HepG2 (cell line): ENCODE data around the gene CARD8. TPM values are rescaled to one million over a fixed set of nuclear protein-coding genes. Genes with fewer than 3 reads are reported as not detected.

Experiments
- ATAC-seq: fragments of 200-7000 bp; cut with Tn5 transposase; 3 replicates; pipeline ENCODE4 v1.9.1; 2020; ENCODE audit warnings: mild to moderate bottlenecking, moderate library complexity
- Bru-seq: library from RNA; stranded (reverse); fragments of 400-500 nt; gene quantifications from one replicate; lab custom pipeline; 2021; lab: Mats Ljungman, UMichigan
- BruChase-seq, 2 experiments: library from RNA; stranded (reverse); fragments of 400-500 nt; gene quantifications; one replicate each; lab custom pipeline; 2021; lab: Mats Ljungman, UMichigan
- BruUV-seq: library from RNA; stranded (reverse); fragments of 400-500 nt; replicated peaks from 2 replicates; lab custom pipeline; 2021; lab: Mats Ljungman, UMichigan
- CTCF ChIA-PET: fragments of 300-600 bp; formaldehyde crosslinking; extraction: SDS; loops from one replicate; lab custom pipeline; 2021; ENCODE audit warnings: low total read pairs, inconsistent platforms, low intra/inter-chr PET ratio; lab: Yijun Ruan, JAX
- POLR2A ChIA-PET: fragments of 350-600 bp; sonication (Branson Sonifier 250); formaldehyde crosslinking; loops from one replicate; lab custom pipeline; 2020; ENCODE audit warnings: antibody characterized with exemption, inconsistent platforms; lab: Yijun Ruan, JAX
- DNase-seq: peaks from one replicate; pipeline ENCODE4 v3.0.0-alpha.2; 2015; ENCODE audit warnings: low spot score
- FAIRE-seq: peaks from 3 replicates; lab custom pipeline; 2011; peaks lifted over from hg19 to GRCh38; lab: Jason Lieb, UNC
- H2AFZ ChIP-seq: one replicate; pipeline ENCODE4 v1.6.1; 2011; ENCODE audit warnings: low read length, inconsistent platforms
- H3K27ac ChIP-seq: fragments of 300-600 bp; 3 replicates; pipeline ENCODE4 v1.8.0; 2011; ENCODE audit warnings: mixed run types, mild to moderate bottlenecking, mixed read lengths, low read length, inconsistent platforms; ENCODE audit not compliant: insufficient read depth; ENCODE audit errors: extremely low read length
- H3K27me3 ChIP-seq, 2 experiments: fragments of 200-600 bp in 1 of 2; 2 replicates in 1 of 2; 3 replicates in 1 of 2; pipeline versions ENCODE4 v1.6.0 to v1.8.0; 2011; ENCODE audit warnings: low read length in 2 of 2, mild to moderate bottlenecking in 2 of 2, moderate library complexity in 2 of 2, inconsistent platforms in 1 of 2; ENCODE audit not compliant: insufficient read depth in 2 of 2, control insufficient read depth in 1 of 2
- H3K36me3 ChIP-seq, 2 experiments: fragments of 200-600 bp in 1 of 2; replicated peaks in 1 of 2; 2 replicates in 1 of 2; 3 replicates in 1 of 2; pipeline versions ENCODE4 v1.5.1 to v1.8.0; 2011; ENCODE audit warnings: low read length in 2 of 2, inconsistent platforms in 1 of 2; ENCODE audit not compliant: insufficient read depth in 2 of 2, control insufficient read depth in 1 of 2
- H3K4me1 ChIP-seq: 2 replicates; pipeline ENCODE4 v1.5.1; 2012; ENCODE audit warnings: low read length, inconsistent platforms; ENCODE audit not compliant: insufficient read depth
- H3K4me2 ChIP-seq: 2 replicates; pipeline ENCODE4 v1.6.0; 2011; ENCODE audit warnings: low read depth, low read length, inconsistent platforms
- H3K4me3 ChIP-seq, 3 experiments: fragments of 200-600 bp in 1 of 3; sonication (generic), shearing (Covaris generic) in 1 of 3; replicated peaks in 1 of 3; 2 replicates each; pipeline ENCODE4 v1.5.1; 2011 to 2016; ENCODE audit warnings: low read length in 3 of 3, inconsistent platforms in 2 of 3, low read depth in 2 of 3, mild to moderate bottlenecking in 2 of 3, control low read depth in 1 of 3, mixed read lengths in 1 of 3; ENCODE audit not compliant: insufficient read depth in 1 of 3
- H3K79me2 ChIP-seq: one replicate; pipeline ENCODE4 v1.6.1; 2011; ENCODE audit warnings: low read length, inconsistent platforms; ENCODE audit not compliant: insufficient read depth
- H3K9ac ChIP-seq: 2 replicates; pipeline ENCODE4 v1.6.0; 2011; ENCODE audit warnings: mild to moderate bottlenecking, low read depth, low read length, inconsistent platforms; ENCODE audit not compliant: insufficient read depth
- H3K9me3 ChIP-seq: 2 replicates; pipeline ENCODE4 v1.5.1; 2012; ENCODE audit warnings: mild to moderate bottlenecking, low read length
- H4K20me1 ChIP-seq: 2 replicates; pipeline ENCODE4 v1.6.0; 2011; ENCODE audit warnings: inconsistent platforms, mild to moderate bottlenecking, low read length, moderate library complexity; ENCODE audit not compliant: insufficient read depth
- FIP1L1 ChIP-seq: fragments of 200-400 bp; formaldehyde crosslinking; IDR thresholded peaks from 2 replicates; pipeline ENCODE4 v1.6.1; 2018; ENCODE audit warnings: low read depth, mild to moderate bottlenecking, low read length, moderate library complexity, borderline replicate concordance; ENCODE audit not compliant: insufficient read depth
- GFI1 ChIP-seq: sonication (generic); formaldehyde crosslinking; IDR thresholded peaks from 2 replicates; pipeline ENCODE4 v1.5.0; 2020; ENCODE audit warnings: missing genetic modification reagents, mild to moderate bottlenecking, borderline replicate concordance
- IKZF1 ChIP-seq: fragments of 450-650 bp; IDR thresholded peaks from 2 replicates; pipeline ENCODE4 v1.7.1; 2016
- IRX3 ChIP-seq: sonication (generic); formaldehyde crosslinking; IDR thresholded peaks from 2 replicates; pipeline ENCODE4 v1.8.1; 2023; ENCODE audit warnings: mild to moderate bottlenecking, low read depth, missing genetic modification reagents, borderline replicate concordance
- MAFK ChIP-seq, 2 experiments: IDR thresholded peaks in 1 of 2; conservative IDR thresholded peaks in 1 of 2; 2 replicates each; pipeline ENCODE4 v1.6.1; 2011; ENCODE audit warnings: improper control_type of control experiment in 2 of 2, low read length in 2 of 2
- NCOA2 ChIP-seq: sonication (generic); formaldehyde crosslinking; IDR thresholded peaks from 2 replicates; pipeline ENCODE4 v1.8.0; 2022; ENCODE audit warnings: inconsistent platforms
- NR3C1 ChIP-seq: sonication (generic); formaldehyde crosslinking; IDR thresholded peaks from 2 replicates; pipeline ENCODE4 v1.4.0; 2020; ENCODE audit warnings: missing genetic modification reagents
- ZBTB44 ChIP-seq: sonication (generic); formaldehyde crosslinking; IDR thresholded peaks from 2 replicates; pipeline ENCODE4 v1.4.0; 2020; ENCODE audit warnings: missing genetic modification reagents
- ZBTB49 ChIP-seq: sonication (generic); formaldehyde crosslinking; IDR thresholded peaks from 2 replicates; pipeline ENCODE4 v1.4.0; 2020; ENCODE audit warnings: missing genetic modification reagents, borderline replicate concordance
- ZFX ChIP-seq: sonication (generic); formaldehyde crosslinking; IDR thresholded peaks from 2 replicates; pipeline ENCODE4 v1.4.0; 2020; ENCODE audit warnings: mild to moderate bottlenecking, low read depth, missing genetic modification reagents, moderate library complexity
- ZMAT3 ChIP-seq: sonication (generic); formaldehyde crosslinking; conservative IDR thresholded peaks from 2 replicates; pipeline ENCODE4 v1.7.0; 2021; ENCODE audit warnings: missing genetic modification reagents
- ZNF326 ChIP-seq: sonication (generic); formaldehyde crosslinking; IDR thresholded peaks from 2 replicates; pipeline ENCODE4 v1.4.0; 2020; ENCODE audit warnings: missing genetic modification reagents, borderline replicate concordance
- ZNF572 ChIP-seq: sonication (generic); formaldehyde crosslinking; IDR thresholded peaks from 2 replicates; pipeline ENCODE4 v1.5.1; 2020; ENCODE audit warnings: mild to moderate bottlenecking, missing genetic modification reagents
- WGBS: methylation state at CpG from one replicate; pipeline ENCODE4 v1.1.6; 2017; ENCODE audit warnings: low lambda C conversion rate; 5-methylcytosine and 5-hydroxymethylcytosine counted together
- in situ Hi-C: cut with HindIII; loops from 2 replicates; pipeline ENCODE4 v1.10.0; 2017; ENCODE audit warnings: low pct_unique_long_range_greater_than_20kb; ENCODE audit not compliant: extremely low pct_ligation_motif_present
- intact Hi-C: fragments of 100-400 bp; cut with micrococcal nuclease; formaldehyde crosslinking; loops from one replicate; pipeline ENCODE4 v1.10.0; 2022; ENCODE audit not compliant: unreplicated experiment
- long read RNA-seq, 2 experiments: library from RNA in 1 of 2; library from polyadenylated mRNA in 1 of 2; stranded (forward) in 1 of 2; unstranded in 1 of 2; transcript quantifications; one replicate each; pipeline ENCODE4 v2.0.0, GENCODE V29; 2019 to 2022
- polyA minus RNA-seq, 3 experiments: library from RNA; depleted of rRNA, polyadenylated mRNA; stranded (reverse); fragments of >200 nt; gene quantifications; 2 replicates each; pipeline ENCODE4 v1.2.3, GENCODE V29; 2011; ENCODE audit warnings: low replicate concordance in 1 of 3
- polyA plus RNA-seq, 8 experiments: library from polyadenylated mRNA; depleted of rRNA in 3 of 8; stranded (reverse) in 7 of 8; unstranded in 1 of 8; fragments of >200 nt; fragmentation: Illumina TruSeq in 4 of 8; extraction: Trizol in 4 of 8; gene quantifications; 2 replicates each; pipeline versions ENCODE4 v1.2.1 to v1.2.3, GENCODE V29; 2011 to 2016; ENCODE audit warnings: low read depth in 4 of 8, missing spikeins in 1 of 8, mixed read lengths in 1 of 8; ENCODE audit not compliant: insufficient read depth in 1 of 8
- total RNA-seq, 5 experiments: library from RNA; depleted of rRNA; stranded (reverse); fragments of >200 nt; fragmentation: Illumina TruSeq; extraction: Trizol; gene quantifications; 2 replicates each; pipeline ENCODE4 v1.2.3, GENCODE V29; 2016; ENCODE audit warnings: low read depth in 1 of 5

Gene CARD8
- total RNA-seq (2016; rRNA removed; fragmentation: Illumina TruSeq; extraction: Trizol), result 19.2 and 22.6 TPM in 2 replicates
- 10.5 and 12.2 TPM in 2 replicates for total RNA-seq (2016; cell fraction: cytosol; rRNA removed; fragmentation: Illumina TruSeq; extraction: Trizol; ENCODE audit: low read depth)
- 20.3 and 22.0 TPM in 2 replicates for total RNA-seq (2016; cell fraction: insoluble cytoplasmic fraction; rRNA removed; fragmentation: Illumina TruSeq; extraction: Trizol)
- 14.9 and 16.2 TPM in 2 replicates for total RNA-seq (2016; cell fraction: membrane; rRNA removed; fragmentation: Illumina TruSeq; extraction: Trizol)
- 27.3 and 27.4 TPM in 2 replicates for total RNA-seq (2016; cell fraction: nucleus; rRNA removed; fragmentation: Illumina TruSeq; extraction: Trizol)
- 12.6 and 15.0 TPM in 2 replicates for polyA plus RNA-seq (2011; rRNA removed)
- 6.0 and 6.2 TPM in 2 replicates for polyA plus RNA-seq (2011; cell fraction: cytosol; rRNA removed)
- polyA plus RNA-seq (2011; cell fraction: nucleus; rRNA removed), result 55.7 and 59.6 TPM in 2 replicates
- polyA plus RNA-seq (2012), result 15.3 and 16.1 TPM in 2 replicates
- polyA plus RNA-seq (2016; cell fraction: cytosol; fragmentation: Illumina TruSeq; extraction: Trizol; ENCODE audit: low read depth), result 8.2 and 8.4 TPM in 2 replicates
- 18.5 and 19.2 TPM in 2 replicates for polyA plus RNA-seq (2016; cell fraction: insoluble cytoplasmic fraction; fragmentation: Illumina TruSeq; extraction: Trizol; ENCODE audit: low read depth)
- 9.8 TPM in 2 replicates for polyA plus RNA-seq (2016; cell fraction: membrane; fragmentation: Illumina TruSeq; extraction: Trizol; ENCODE audit: low read depth)
- 40.8 and 46.1 TPM in 2 replicates for polyA plus RNA-seq (2016; cell fraction: nucleus; fragmentation: Illumina TruSeq; extraction: Trizol; ENCODE audit: insufficient read depth, low read depth)
- polyA minus RNA-seq (2011; rRNA and poly(A)+ RNA removed; ENCODE audit: low replicate concordance), result 11.4 and 14.4 TPM in 2 replicates
- polyA minus RNA-seq (2011; cell fraction: cytosol; rRNA and poly(A)+ RNA removed), result 6.8 and 7.5 TPM in 2 replicates
- 61.5 and 62.0 TPM in 2 replicates for polyA minus RNA-seq (2011; cell fraction: nucleus; rRNA and poly(A)+ RNA removed)
- Bru-seq, nascent RNA, result percentile 55 among the genes with signal in this experiment
- BruChase-seq, experiment 1, labeled RNA remaining after a 6-hour chase, result percentile 59 among the genes with signal in this experiment
- percentile 61 among the genes with signal in this experiment for BruChase-seq, experiment 2, labeled RNA remaining after a 2-hour chase
- long read RNA-seq, experiment 1, partial matches to known transcripts, result 0 of 4 reads
- long read RNA-seq, experiment 1, other reads (novel, unspliced or antisense), result 2 of 4 reads
- long read RNA-seq, experiment 2, partial matches to known transcripts, result 1 of 6 reads
- long read RNA-seq, experiment 2, other reads (novel, unspliced or antisense), result 5 of 6 reads

GRCh38 chr19:48255376-48256303 is at the start of gene CARD8:
Gene CARD8, minus strand, starts transcription at chr19:48255912. Its CDS starts 14,892 bp downstream, at chr19:48241020.
- peak within 1 kb of the TSS; percentile 88 to 100 (median 93) for H3K4me3 ChIP-seq
- ChIA-PET CTCF (no interaction called here), POLR2A (interaction anchor here (1.0 to 1.7 kb wide), 4 partner anchors 16 to 145 kb away, joined by 7 to 17 read pairs (median 10); partner anchors contain the start of genes LIG1, PLA2G4C and ZSWIM9)
- ATAC-seq (peak; percentile 93), FAIRE-seq (peak; percentile 90), DNase-seq (peak; percentile 88)
- H3K27ac ChIP-seq, result peak within 1 kb of the TSS; percentile 100
- peak within 1 kb of the TSS; percentile 80 for H3K4me2 ChIP-seq
- H3K9me3 ChIP-seq, result no peaks in the 10 kb centered on the region
- 9% methylated on average over 15 of the region's 15 CpGs for WGBS
- peaks cover 0 to 2% of the 10 kb centered on the region in 2 experiments; a peak in 2 of 5 replicates for H3K36me3 ChIP-seq
- in situ Hi-C loops, result loop anchor here (25.0 kb wide), 1 partner anchor 293 kb away; no protein-coding TSS in a partner anchor
- H3K9ac ChIP-seq, result peak within 1 kb of the TSS; percentile 96
- H4K20me1 ChIP-seq, result no peaks in the 10 kb centered on the region
- BruUV-seq, result TSS peak; percentile 79
- H3K79me2 ChIP-seq, result peaks cover 8% of the 10 kb centered on the region
- peak within 1 kb of the TSS; percentile 100 for H2AFZ ChIP-seq
- peaks cover 26% of the 10 kb centered on the region for H3K4me1 ChIP-seq
- no peaks in the 10 kb centered on the region for H3K27me3 ChIP-seq
- intact Hi-C loops, result no loop called here
- no peak for TF ChIP-seq ZNF572 (CRISPR knock-in tag)
- no peak for TF ChIP-seq ZBTB49 (CRISPR knock-in tag)
- no peak for TF ChIP-seq IKZF1
- TF ChIP-seq IRX3 (CRISPR knock-in tag), result no peak
- TF ChIP-seq ZNF326, result no peak
- no peak for TF ChIP-seq MAFK (conservative IDR thresholded peaks at IDR 0.05 in 1 of 2, IDR thresholded peaks at IDR 0.05 in 1 of 2; ENCODE audit: low read length in 2 of 2)
- peak; percentile 28; the same call in 1 of the 2 replicates for TF ChIP-seq NCOA2 (CRISPR knock-in tag)
- no peak for TF ChIP-seq GFI1
- TF ChIP-seq ZBTB44 (CRISPR knock-in tag), result no peak
- TF ChIP-seq FIP1L1, result no peak
- TF ChIP-seq ZFX (CRISPR knock-in tag), result peak; percentile 48; the same call in 1 of the 2 replicates
- no peak for TF ChIP-seq NR3C1
- no peak for TF ChIP-seq ZMAT3 (CRISPR knock-in tag)
